OCI-LY7 (cell line): Measurements from ENCODE around the gene PAX2. TPM values are rescaled to one million over a fixed set of nuclear protein-coding genes. Genes with fewer than 3 reads are reported as not detected.

Source experiments
- BruUV-seq: library from RNA; stranded (reverse); fragments of 400-500 nt; replicated peaks from 2 replicates; lab custom pipeline; 2021; lab: Mats Ljungman, UMichigan
- CTCF ChIA-PET: fragments of 300-600 bp; sonication (Branson Sonifier 250); formaldehyde crosslinking; loops from one replicate; lab custom pipeline; 2022; ENCODE audit warnings: antibody characterized with exemption; ENCODE audit not compliant: unreplicated experiment; lab: Charles Lee
- POLR2A ChIA-PET: fragments of 300-600 bp; sonication (Branson Sonifier 250); formaldehyde crosslinking; loops from one replicate; lab custom pipeline; 2022; ENCODE audit warnings: antibody characterized with exemption; lab: Charles Lee
- DNase-seq: peaks from one replicate; pipeline ENCODE4 v3.0.0-alpha.2; 2015; ENCODE audit warnings: low spot score
- H2AFZ ChIP-seq: fragments of 200-600 bp; sonication (generic), shearing (Covaris generic); 2 replicates; pipeline ENCODE4 v1.6.1; 2014; ENCODE audit warnings: mild to moderate bottlenecking, antibody characterized with exemption, low read length, moderate library complexity
- H3K27ac ChIP-seq: fragments of 200-600 bp; sonication (generic); 2 replicates; pipeline ENCODE4 v1.5.1; 2014; ENCODE audit warnings: mixed run types, low read depth, mild to moderate bottlenecking, moderate library complexity, low read length, inconsistent platforms; ENCODE audit not compliant: poor library complexity, severe bottlenecking
- H3K36me3 ChIP-seq: fragments of 200-600 bp; sonication (generic); 2 replicates; pipeline ENCODE4 v1.6.1; 2014; ENCODE audit warnings: mild to moderate bottlenecking, antibody characterized with exemption, low read length, moderate library complexity, mixed read lengths; ENCODE audit not compliant: insufficient read depth
- H3K4me1 ChIP-seq: fragments of 200-600 bp; sonication (generic); 2 replicates; pipeline ENCODE4 v1.5.1; 2014; ENCODE audit warnings: mild to moderate bottlenecking, low read length; ENCODE audit not compliant: insufficient read depth, poor library complexity, severe bottlenecking
- H3K4me2 ChIP-seq: fragments of 200-600 bp; sonication (generic); 2 replicates; pipeline ENCODE4 v1.6.1; 2014; ENCODE audit warnings: mild to moderate bottlenecking, low read length
- H3K4me3 ChIP-seq: fragments of 200-600 bp; sonication (generic); 2 replicates; pipeline ENCODE4 v1.5.1; 2014; ENCODE audit warnings: mild to moderate bottlenecking, low read depth, low read length; ENCODE audit not compliant: poor library complexity, severe bottlenecking
- H3K79me2 ChIP-seq: fragments of 200-600 bp; sonication (generic); 2 replicates; pipeline ENCODE4 v1.6.1; 2016; ENCODE audit warnings: low read depth, mild to moderate bottlenecking, low read length, moderate library complexity, mixed read lengths; ENCODE audit not compliant: insufficient read depth
- H3K9me2 ChIP-seq: fragments of 200-600 bp; sonication (generic); 2 replicates; pipeline ENCODE4 v1.6.1; 2016; ENCODE audit warnings: mild to moderate bottlenecking, low read length, mixed read lengths; ENCODE audit not compliant: insufficient read depth
- H3K9me3 ChIP-seq: fragments of 200-600 bp; sonication (generic); 2 replicates; pipeline ENCODE4 v1.6.1; 2014; ENCODE audit warnings: mild to moderate bottlenecking, mixed run types, low read length, mixed read lengths
- H4K20me1 ChIP-seq: fragments of 200-600 bp; sonication (generic); 2 replicates; pipeline ENCODE4 v1.6.1; 2014; ENCODE audit warnings: mild to moderate bottlenecking, antibody characterized with exemption, low read length, moderate library complexity, mixed read lengths; ENCODE audit not compliant: insufficient read depth
- EZH2phosphoT487 ChIP-seq: fragments of 200-600 bp; sonication (generic); IDR thresholded peaks from 2 replicates; pipeline ENCODE4 v1.6.1; 2018; ENCODE audit warnings: low read depth, borderline replicate concordance, mild to moderate bottlenecking, mixed run types, antibody characterized with exemption, low read length, moderate library complexity, mixed read lengths
- intact Hi-C: fragments of 100-400 bp; cut with micrococcal nuclease; formaldehyde crosslinking; loops from one replicate; pipeline ENCODE4 v1.10.0; 2022; ENCODE audit not compliant: unreplicated experiment
- total RNA-seq, 2 experiments: library from RNA; depleted of rRNA in 1 of 2; stranded (reverse); fragments of >200 nt in 1 of 2; shearing (Covaris generic) in 1 of 2; gene quantifications; 2 replicates each; pipeline ENCODE4 v1.2.3, GENCODE V29; 2014 to 2022
- TF ChIP-seq, protein P1 (sequence below): fragments of 200-600 bp; sonication (generic); conservative IDR thresholded peaks from 2 replicates; pipeline ENCODE4 v1.5.1; 2014; ENCODE audit warnings: mild to moderate bottlenecking, antibody characterized with exemption, low read length, moderate library complexity, mixed read lengths

Gene PAX2
- total RNA-seq, 2 experiments from 2014 or later, result not detected

GRCh38 chr10:100755821-100756220, 10.4 kb downstream of the PAX2 start:
- Histone ChIP-seq H3K4me3 (no peak overlapping the region), H3K27ac (no peak overlapping the region), H3K36me3 (no peaks in the 10 kb centered on the region), H3K4me2 (no peak overlapping the region), H3K9me3 (no peaks in the 10 kb centered on the region), H4K20me1 (no peaks in the 10 kb centered on the region), H3K9me2 (no peaks in the 10 kb centered on the region), H2AFZ (no peak overlapping the region), H3K79me2 (no peaks in the 10 kb centered on the region), H3K4me1 (no peaks in the 10 kb centered on the region)
- ChIA-PET CTCF (interaction anchor here (0.8 kb wide), 1 partner anchor 12 kb away, joined by 3 read pairs; no protein-coding TSS in a partner anchor), POLR2A (no interaction called here)
- BruUV-seq, result no TSS peak
- TF ChIP-seq, protein P1, sequence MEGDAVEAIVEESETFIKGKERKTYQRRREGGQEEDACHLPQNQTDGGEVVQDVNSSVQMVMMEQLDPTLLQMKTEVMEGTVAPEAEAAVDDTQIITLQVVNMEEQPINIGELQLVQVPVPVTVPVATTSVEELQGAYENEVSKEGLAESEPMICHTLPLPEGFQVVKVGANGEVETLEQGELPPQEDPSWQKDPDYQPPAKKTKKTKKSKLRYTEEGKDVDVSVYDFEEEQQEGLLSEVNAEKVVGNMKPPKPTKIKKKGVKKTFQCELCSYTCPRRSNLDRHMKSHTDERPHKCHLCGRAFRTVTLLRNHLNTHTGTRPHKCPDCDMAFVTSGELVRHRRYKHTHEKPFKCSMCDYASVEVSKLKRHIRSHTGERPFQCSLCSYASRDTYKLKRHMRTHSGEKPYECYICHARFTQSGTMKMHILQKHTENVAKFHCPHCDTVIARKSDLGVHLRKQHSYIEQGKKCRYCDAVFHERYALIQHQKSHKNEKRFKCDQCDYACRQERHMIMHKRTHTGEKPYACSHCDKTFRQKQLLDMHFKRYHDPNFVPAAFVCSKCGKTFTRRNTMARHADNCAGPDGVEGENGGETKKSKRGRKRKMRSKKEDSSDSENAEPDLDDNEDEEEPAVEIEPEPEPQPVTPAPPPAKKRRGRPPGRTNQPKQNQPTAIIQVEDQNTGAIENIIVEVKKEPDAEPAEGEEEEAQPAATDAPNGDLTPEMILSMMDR, result no peak
- TF ChIP-seq EZH2phosphoT487, result no peak
- DNase-seq, result no peak
- intact Hi-C loops, result no loop called here

- no peaks in the 10 kb centered on the region for H4K20me1 ChIP-seq
- intact Hi-C loops, result no loop called here
- no peaks in the 10 kb centered on the region for H3K9me2 ChIP-seq
- no peak overlapping the region for H3K4me3 ChIP-seq
- POLR2A ChIA-PET, result no interaction called here
- DNase-seq, result no peak
- no peaks in the 10 kb centered on the region for H3K79me2 ChIP-seq
- H3K4me2 ChIP-seq, result no peak overlapping the region
- no peaks in the 10 kb centered on the region for H3K4me1 ChIP-seq
- H3K9me3 ChIP-seq, result no peaks in the 10 kb centered on the region
- no TSS peak for BruUV-seq
- H3K36me3 ChIP-seq, result no peaks in the 10 kb centered on the region
- CTCF ChIA-PET, result no interaction called here
- no peak for TF ChIP-seq EZH2phosphoT487
- TF ChIP-seq, protein P1, result no peak
- H2AFZ ChIP-seq, result no peak overlapping the region
- no peak overlapping the region for H3K27ac ChIP-seq
Measured at GRCh38 chr10:100759331-100759730, 13.9 kb downstream of the PAX2 start.

GRCh38 chr10:100760726-100761125, 15.3 kb downstream of the PAX2 start:
- intact Hi-C loops, result no loop called here
- CTCF ChIA-PET, result no interaction called here
- H3K4me3 ChIP-seq, result no peak overlapping the region

More at GRCh38 chr10:100760726-100761125, 15.3 kb downstream of the PAX2 start:
- no peaks in the 10 kb centered on the region for H3K9me2 ChIP-seq
- H3K4me1 ChIP-seq, result no peaks in the 10 kb centered on the region
- no peak for DNase-seq
- H3K9me3 ChIP-seq, result no peaks in the 10 kb centered on the region
- H3K36me3 ChIP-seq, result no peaks in the 10 kb centered on the region
- no peaks in the 10 kb centered on the region for H4K20me1 ChIP-seq
- H3K4me2 ChIP-seq, result no peak overlapping the region
- TF ChIP-seq, protein P1, result no peak
- no peaks in the 10 kb centered on the region for H3K79me2 ChIP-seq
- no peak overlapping the region for H3K27ac ChIP-seq
- POLR2A ChIA-PET, result no interaction called here
- no peak overlapping the region for H2AFZ ChIP-seq
- no TSS peak for BruUV-seq
